ENCODE results near the gene NFIC.
"Not testable (repeated sequence)": the region's sequence is repeated elsewhere in the genome, so short reads cannot be mapped to it uniquely, and the experiment has no call there.

Gene NFIC

DNA sequence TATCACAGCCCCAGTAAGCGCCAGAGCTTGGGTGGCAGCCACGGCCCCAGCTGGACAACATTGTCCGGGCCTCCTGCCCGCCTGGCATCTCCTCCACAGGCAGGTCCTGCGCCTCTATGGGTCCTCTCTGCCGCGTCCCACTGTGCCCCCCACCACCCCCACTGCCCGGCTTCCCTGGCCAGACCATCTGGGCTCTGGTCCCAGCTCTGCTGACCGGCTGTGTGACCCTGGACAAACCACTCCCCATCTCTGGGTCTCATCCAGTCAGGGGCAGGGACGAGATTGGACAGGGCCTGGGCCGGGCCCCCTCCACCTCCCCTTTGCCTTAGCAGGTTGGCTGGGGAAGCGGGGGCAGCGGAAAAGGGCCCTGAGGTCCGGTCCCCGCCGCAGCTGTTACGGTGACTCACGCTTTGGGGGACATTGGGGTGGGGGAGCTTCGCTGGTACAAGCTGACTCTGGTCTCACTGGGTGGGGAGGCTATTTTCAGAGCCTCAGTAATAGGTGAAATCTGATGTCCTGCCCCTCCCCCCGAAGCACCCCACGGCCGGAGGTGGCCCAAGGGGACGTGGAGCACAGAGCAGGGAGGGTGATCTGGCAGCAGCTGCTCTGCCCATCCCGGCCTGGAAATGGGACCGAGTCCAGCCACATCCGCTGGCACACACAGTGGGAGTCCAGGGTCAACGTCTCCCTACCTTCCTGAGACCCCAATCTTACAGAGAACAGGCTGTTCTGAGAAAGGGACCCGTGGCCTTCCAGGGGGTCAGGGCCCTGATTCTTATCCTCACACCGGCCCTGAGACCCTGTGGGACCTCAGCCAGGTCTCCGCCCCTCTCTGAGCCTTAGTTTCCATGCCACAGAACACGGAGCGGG is 9.1 kb downstream of the NFIC start:
- peak; percentile 39 to 64 for DNase-seq

DNA sequence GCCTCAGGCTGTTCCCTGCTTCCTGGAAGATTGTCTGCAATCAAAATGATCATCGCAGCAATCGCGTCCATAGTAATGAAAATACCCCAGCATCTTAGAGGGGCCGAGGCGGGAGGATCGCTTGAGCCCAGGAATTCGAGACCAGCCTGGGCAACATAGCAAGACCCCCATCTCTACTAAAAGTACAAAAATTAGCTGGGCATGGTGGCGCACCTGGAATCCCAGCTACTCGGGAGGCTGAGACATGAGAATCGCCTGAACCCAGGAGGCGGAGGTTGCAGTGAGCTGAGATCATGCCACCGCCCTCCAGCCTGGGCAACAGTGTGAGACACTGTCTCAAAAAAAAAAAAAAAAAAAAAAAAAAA is 9.7 kb downstream of the NFIC start:
- DNase-seq, result not testable (repeated sequence)

DNA sequence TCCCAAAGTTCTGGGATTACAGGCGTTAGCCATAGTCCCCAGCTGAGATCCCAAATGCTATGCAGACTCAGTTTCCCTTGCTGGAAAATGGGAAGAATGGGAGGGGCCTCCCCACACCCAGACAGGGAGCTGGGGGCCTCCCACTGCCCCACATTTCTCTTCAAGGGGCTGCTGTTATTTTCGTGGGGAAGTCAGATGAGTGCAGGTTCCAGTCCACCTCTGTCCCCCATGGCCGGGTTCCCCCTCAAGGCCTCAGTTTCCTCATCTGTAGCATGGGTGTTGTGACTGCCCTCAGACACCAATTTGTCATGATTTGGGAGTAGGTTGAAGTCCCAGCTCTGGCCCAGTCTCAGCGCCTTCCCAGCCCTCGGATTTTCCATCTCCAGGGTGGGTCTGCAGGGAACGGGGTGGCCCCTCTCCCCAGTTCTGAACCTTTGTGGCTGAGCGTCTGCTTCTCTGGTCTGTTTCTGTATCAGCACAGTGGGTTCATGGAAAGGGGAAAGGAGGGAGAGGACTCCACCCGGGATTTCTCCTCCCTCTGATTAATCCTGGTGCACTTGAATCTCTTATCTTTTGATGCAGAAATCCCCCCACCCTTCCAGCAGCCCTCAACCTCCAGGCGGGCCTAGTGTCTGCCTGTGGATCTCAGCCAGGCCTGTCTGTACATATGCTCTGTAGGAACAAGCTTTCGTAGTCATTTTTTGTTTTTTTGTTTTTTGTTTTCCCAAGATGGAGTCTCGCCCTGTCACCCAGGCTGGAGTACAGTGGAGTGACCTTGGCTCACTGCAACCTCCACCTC is 12.2 kb downstream of the NFIC start:
- no peak for DNase-seq

DNA sequence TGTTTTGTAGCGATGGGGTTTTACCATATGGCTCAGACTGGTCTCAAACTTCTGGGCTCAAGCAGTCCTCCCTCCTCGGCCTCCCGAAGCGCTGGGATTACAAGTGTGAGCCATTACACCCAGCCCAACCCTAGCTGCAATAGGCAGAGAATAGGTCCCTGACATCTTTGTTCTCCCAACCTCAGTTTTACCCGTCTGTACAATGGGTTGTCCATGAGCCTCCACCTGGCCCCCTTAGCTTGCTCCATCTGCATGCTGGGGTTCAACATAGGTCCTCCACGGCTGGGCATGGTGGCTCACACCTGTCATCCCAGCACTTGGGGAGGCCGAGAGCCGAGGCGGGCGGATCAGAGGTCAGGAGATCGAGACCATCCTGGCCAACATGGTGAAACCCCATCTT is 14.4 kb downstream of the NFIC start:
- DNase-seq, result no peak

DNA sequence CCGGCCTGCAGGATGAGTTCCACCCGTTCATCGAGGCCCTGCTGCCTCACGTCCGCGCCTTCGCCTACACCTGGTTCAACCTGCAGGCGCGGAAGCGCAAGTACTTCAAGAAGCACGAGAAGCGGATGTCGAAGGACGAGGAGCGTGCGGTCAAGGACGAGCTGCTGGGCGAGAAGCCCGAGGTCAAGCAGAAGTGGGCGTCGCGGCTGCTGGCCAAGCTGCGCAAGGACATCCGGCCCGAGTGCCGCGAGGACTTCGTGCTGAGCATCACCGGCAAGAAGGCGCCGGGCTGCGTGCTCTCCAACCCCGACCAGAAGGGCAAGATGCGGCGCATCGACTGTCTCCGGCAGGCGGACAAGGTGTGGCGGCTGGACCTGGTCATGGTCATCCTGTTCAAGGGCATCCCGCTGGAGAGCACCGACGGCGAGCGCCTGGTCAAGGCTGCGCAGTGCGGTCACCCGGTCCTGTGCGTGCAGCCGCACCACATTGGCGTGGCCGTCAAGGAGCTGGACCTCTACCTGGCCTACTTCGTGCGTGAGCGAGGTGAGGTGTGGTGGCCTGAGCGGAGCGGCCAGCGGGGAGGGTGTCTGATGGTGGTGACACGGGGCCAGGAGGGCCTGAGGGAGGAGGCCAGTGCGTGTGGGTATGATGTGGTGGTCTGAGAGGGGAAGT is 15.5 kb downstream of the NFIC start:
- no peak for DNase-seq

DNA sequence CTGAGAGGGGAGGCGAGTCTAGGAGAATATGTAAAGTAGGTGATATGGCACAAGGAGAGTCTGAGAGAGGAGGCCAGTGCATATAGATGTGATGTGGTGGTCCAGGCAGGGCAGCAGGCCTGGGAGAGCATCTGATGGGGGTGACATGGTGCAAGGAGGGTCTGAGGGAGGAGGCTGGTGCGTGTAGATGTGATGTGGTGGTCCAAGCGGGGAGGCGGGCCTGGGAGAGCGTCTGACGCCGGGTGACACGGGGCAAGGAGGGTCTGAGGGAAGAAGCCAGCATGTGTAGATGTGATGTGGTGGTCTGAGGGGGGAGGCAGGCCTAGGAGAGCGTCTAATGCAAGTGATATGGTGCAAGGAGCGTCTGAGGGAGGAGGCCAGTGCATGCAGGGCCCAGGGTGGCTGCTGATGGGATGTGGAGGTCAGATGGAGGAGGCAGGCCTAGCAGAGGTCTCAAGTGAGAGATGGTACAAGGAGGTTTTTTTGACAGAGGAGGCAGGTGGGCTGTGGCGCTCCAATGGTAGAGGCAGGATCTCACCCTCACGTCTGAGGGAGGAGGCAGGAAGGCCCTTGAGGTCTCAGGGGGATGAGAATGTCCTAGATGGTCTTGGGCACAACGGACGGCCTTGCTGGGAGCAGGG is 16.2 kb downstream of the NFIC start:
- DNase-seq, result no peak

DNA sequence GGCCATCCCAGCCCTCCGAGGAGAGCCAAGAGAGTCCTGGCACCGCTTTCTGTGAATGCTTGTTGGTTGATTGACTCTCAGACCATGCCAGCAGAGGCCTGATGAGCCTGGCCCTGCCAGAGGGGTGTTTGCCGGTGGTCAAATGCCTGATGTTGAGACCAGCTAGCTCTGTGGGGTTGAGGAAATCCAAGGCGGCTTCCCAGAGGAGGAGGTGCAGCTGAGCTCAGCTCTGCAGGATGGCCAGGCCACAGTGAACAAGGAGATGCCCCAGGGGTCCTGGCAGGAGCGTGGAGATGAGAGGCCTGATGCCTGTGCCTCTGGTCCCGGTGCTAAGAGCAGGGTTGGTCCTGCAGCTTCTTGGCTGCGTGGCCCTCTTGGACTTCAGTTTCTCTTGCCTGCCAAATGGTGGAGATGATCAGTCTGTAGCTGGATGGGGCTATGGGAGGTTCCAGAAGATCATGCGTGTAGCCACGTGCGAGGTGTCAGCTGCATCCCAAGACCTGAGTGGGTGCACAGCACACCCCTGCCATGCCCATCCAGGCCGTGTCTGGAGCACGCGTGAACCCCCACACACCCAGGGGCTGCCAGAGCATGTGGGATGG is 16.8 kb downstream of the NFIC start:
- DNase-seq, result peak in 1 of 2 experiments; percentile 15

DNA sequence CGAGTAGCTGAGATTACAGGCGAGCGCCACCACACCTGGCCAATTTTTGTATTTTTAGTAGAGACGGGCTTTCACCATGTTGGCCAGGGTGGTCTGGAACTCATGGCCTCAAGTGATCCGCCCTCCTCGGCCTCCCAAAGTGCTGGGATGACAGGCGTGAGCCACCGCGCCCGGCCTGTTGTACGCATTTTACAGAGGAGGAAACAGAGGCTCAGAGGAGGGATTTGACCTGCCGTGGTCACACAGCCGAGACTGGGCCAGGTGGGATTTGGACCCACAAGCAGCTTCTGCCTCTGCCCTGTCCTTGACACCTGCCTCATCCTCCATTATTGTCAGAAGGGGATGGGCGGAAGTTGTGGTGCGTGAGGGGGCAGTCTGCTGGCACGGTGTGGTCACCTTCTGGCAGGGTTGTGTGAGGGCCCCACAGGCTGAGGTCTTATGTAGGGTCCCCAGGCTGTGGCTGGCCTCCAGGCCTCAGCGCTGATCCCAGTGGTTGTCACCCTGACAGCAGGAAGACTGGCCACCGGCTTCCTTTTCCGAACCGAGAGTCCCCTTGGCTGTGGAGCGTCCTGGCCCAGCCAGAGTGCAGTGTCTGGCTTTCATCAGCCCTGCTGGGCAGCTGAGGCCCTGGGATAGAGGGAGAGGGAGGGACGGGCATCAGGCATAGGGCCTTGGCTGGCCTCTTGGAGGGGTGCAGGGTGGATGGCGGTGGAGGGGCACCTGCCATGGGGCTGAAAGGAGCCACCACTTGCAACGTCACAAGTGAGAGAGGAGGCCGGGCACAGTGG is 20.3 kb downstream of the NFIC start:
- no peak for DNase-seq

DNA sequence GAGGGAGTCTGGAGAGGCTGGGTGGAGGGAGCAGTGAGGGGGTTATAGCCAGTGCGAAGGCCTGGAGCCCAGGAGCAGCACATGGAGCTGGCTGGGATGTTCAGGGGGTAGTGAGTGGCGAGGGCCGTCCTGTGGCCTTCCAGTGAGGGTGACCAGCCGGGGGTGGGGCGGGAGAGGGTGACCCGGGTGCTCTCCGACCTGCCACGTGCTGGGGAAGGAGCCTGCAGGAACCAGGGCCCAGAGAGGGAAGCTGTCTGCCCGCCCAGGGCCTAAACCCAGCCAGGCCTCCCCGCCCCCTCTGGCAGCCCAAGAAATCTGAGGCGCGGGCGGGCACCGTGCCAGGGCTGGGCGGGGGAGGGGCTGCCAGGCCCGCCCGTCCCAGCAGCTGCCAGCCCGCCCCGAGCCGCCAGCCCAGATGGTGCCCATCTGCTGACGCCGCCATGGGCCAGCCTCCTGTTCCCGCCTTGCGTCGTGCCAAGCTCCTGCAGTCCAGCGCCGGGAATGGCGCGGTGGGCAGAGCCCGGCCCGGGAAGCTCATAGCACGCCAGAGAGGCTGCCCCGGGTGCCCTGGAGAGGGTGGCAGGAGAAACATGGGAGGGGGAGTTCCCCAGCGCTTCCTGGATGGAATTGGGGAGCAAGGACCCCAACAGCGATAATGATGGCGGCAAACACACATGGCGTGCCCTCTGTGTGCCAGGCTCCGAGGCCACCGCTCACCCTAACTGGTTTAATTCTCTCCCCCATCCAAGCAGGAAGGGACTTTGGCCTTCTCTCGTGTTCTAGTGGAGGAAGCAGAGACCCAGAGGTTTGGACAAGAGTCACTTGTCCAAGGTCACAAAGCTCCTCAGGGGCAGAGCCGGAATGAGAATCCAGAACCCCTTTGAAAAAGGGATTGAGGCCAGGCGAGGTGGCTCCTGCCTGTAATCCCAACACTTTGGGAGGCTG is 21.5 kb downstream of the NFIC start:
- DNase-seq, result peak; percentile 62 to 82

DNA sequence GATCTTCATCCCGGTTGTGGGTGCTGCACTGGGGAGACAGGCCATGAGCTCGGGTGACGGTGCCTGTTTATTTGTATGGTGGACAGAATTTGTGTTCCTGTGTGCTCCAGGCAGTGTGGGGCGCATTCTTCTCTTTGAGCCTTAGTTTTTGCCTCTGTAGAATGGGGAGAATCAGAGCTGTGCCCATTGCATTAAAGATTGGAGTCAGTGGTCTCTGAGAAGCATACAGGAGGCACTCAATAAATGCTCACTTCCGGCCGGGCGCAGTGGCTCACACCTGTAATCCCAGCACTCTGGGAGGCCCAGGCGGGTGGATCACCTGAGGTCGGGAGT is 23.0 kb downstream of the NFIC start:
- DNase-seq, result no peak

DNA sequence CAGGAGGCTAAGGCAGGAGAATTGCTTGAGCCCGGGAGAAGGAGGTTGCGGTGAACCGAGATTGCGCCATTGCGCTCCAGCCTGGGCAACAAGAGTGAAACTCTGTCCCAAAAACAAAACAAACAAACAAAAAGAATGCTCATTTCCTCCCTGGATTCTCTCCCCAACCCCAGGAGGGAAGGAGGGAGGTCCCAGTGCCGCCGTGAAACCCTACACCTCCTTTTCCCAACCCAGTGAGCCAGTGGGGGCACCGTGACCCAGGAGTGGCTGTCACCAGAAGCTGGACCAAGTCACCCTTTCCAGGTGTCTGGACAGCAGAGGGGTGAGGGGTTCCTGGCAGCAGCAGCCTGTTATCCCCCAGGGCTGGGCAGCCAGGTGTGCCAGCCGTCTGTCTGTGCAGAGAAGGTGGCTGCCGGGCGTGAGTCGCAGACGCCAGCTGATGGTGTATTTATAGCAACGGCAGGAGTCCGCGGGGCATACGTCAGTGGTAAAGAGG is 23.5 kb downstream of the NFIC start:
- no peak for DNase-seq

DNA sequence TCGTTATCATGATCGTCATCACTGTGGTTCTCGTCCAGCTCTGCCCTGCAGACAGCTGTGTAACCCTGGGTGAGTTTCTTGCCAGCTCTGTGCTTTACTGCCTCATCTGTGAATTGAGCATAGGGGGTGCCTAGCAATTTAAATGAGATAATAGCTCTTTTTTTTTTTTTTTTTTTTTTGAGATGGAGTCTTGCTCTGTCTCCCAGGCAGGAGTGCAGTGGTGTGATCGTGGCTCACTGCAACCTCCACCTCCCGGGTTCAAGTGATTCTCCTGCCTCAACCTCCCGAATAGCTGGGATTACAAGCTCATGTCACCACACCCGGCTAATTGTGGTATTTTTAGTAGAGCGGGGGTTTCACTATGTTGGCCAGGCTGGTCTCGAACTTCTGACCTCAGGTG is 25.5 kb downstream of the NFIC start:
- DNase-seq, result not testable (repeated sequence)

DNA sequence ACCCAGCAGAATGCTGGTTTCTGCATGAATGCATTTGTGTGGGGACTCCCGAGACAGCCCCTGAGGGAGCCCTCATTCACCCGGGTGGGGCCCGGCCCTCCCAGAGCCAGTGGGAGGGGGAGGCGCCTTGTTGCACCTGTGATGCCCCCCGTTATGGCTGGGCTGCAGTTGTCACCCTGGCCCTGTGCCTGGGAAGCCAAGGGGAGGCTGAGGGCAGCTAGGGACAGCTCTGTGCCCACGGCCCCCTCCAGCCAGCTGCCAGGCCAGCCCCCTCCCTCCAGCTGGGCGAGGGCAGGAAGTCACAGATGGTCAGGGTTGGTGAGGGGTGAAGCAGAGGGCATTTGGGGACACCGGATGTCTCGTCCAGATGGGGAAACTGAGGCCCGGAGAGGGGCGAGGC is 26.1 kb downstream of the NFIC start:
- no peak for DNase-seq

DNA sequence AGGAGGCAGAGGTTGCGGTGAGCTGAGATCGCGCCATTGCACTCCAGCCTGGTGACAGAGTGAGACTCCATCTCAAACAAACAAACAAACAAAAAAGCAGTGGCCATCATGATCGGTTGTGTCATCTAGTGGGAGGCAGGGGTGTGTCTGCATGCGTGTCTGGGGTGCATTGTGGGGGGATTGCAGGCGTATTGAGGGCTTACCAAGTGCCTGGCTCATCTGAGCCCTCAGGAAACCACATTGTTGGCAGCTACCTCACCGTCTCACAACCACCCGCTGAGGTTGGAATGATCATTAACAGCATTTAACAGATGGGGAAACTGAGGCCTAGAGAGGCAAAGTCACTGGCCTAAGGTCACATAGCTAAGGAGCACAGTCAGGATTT is 30.5 kb downstream of the NFIC start:
- no peak for DNase-seq

DNA sequence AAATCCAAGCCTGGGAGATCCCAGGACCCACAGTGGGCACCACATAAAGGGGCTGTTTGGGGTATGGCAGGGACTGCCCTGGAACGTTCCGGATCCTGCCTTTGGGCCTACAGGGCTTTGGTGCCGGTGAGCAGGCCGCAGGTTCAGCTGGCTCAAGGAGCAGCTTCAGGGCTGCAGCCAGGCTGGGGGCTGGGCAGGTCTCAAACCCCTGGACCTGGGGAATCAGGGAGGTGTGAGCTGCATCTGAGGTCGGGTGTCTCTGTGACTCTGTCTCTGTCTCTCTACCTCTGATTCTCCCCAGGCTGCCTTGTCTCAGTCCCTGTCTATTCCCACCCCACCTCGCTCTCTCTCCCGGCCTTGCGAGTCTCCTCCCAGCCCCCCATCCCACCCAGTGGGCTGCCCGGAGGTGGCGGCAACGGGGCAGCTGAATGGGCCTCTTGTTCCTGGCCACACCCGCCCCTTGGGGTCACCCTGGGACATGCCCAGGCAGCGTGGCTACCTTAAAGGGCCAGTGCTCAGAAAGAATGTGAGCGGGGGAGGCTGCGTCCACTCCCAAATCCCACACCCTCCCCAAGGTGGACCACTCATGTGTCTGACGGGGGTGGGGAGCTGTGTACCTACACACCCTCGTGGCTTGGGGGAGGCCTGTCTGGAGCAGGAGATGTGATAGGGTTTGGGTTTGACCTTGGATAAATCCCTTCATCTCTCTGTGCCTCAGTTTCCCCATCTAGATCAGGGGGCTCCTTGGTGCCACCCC is 31.1 kb downstream of the NFIC start:
- DNase-seq, result no peak

DNA sequence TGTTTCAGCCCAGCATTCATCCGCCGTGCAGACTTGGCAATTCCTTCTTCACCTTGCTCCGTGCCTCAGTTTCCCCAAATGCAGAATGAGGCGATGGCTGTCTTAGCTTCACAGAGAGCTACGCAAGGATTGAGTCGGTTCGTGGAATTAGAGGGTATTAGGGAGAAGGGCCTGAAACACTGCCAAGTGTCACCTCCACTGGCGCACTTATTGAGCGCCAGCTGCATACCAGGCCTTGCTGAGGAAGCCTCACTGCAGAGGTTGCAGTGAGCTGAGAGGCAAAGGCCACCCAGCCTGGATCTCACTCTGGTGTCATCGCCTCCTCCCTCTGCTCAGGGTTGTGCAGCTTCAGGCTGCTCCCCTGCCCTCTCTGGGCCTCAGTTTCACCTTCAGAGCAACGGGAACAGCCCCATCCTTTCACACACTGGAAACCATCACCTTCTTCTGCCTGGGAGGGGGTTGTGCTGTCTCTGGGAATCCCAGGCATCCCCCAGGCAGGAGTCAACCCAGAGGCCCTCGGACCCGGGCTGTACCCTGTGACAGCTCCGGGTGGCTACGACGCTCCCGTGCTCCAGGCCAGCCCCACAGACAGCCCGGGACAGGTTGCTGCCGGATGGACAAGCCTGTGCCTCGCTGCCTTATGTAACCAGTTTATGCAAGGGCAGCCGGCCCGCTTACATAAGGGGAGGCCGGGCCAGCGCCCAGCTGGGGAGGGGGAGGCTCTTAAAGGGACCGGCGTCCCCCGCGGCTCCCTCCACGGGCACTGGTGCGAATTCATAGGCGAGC is 31.9 kb downstream of the NFIC start:
- peak in 1 of 2 experiments; percentile 77 for DNase-seq

DNA sequence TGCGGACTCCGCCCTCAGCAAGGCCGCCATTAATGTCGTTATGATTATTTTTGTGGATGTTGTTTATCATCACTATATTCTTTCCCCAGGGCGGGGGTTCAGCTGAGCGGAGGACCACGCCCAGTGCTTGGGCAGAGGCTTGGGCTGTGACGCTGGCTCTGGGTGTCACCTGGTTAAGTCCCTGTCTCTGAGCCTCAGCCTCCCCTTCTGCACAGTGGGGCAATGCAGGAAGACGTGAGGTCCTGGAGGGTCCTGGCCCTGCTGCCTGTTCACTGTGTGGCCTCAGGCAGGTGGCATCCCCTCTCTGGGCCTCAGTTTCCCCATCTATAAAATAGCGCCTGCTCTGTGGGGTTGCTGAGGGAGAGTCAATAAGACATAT is 32.5 kb downstream of the NFIC start:
- no peak for DNase-seq

DNA sequence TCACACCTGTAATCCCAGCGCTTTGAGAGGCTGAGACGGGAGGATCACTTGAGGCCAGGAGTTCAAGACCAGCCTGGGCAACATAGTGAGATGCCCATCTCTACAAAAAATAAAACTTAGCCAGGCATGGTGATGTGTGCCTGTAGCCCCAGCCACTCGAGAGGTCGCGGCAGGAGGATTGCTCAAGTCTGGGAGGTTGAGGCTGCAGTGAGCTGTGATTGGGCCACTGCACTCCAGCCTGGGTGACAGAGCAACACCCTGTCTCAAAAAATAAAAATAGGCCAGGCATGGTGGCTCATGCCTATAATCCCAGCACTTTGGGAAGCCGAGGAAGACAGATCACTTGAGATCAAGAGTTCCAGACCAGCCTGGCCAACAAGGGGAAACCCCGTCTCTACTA is 32.9 kb downstream of the NFIC start:
- DNase-seq, result not testable (repeated sequence)
